G401 (cell line): Measurements from ENCODE around the gene DGKI. TPM values are rescaled to one million over a fixed set of nuclear protein-coding genes. Genes with fewer than 3 reads are reported as not detected.

Source experiments
- DNase-seq: peaks from one replicate; pipeline ENCODE4 v3.0.0-alpha.2; 2015; ENCODE audit warnings: low spot score
- in situ Hi-C: cut with HindIII; loops from 2 replicates; pipeline ENCODE4 v1.10.0; 2016; ENCODE audit warnings: low sequenced_read_pairs, mixed read lengths
- total RNA-seq: library from RNA; depleted of rRNA; stranded (reverse); fragments of >200 nt; shearing (Covaris generic); gene quantifications from 2 replicates; pipeline ENCODE4 v1.2.3, GENCODE V29; 2014

Gene DGKI
- total RNA-seq, 1 experiment from 2014 or later: not detected

- no peak for DNase-seq
- in situ Hi-C loops: no loop called here
Observed at GRCh38 chr7:137636376-137636775, 210.4 kb downstream of the DGKI start.

DNA sequence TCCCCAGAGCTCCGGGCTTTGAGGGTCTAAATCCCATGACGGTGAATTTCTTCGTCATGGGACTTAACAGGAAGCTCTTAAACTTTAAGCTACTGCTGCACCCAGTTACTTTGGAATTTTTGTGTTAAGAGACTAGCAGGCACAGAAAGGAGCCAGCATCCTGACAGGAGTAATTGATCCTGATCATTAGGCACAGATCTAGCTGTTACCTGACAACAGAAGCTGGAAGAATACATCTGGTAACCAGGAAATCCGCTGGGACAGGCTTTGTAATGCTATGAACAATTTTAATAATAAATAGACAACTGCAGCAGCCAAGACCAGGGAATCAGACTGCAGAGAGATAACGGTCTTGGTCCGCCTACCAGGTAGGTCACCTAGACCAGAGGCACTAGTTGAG lies 210.9 kb downstream of the DGKI start:
- in situ Hi-C loops: no loop called here
- DNase-seq: no peak

GRCh38 chr7:137635132-137635531 lies 211.6 kb downstream of the DGKI start:
- no peak for DNase-seq
- in situ Hi-C loops: no loop called here

- in situ Hi-C loops: no loop called here
- no peak for DNase-seq
Observed at GRCh38 chr7:137634356-137634755, 212.4 kb downstream of the DGKI start.

- in situ Hi-C loops: no loop called here
Observed at GRCh38 chr7:137633133-137633532, 213.6 kb downstream of the DGKI start.

DNA sequence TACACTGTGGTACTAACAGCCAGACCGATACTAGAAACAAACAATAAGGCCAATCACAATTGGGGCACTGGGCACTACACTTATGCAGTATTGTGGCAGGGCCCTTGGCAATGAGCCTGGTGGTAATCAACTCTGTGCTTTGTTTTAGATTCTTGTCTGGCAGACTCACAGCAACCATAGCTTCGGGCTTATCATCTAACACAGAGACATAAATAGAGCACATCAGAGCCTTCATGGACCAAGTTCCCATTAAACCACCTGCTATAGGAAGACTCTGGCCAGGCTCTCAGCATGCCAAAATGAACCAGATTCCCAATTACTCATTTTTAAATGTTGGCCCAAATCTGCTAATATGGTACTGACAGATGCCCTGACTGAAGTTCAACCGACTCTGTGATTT lies 218.6 kb downstream of the DGKI start:
- peak; percentile 86 for DNase-seq
- in situ Hi-C loops: no loop called here

More at GRCh38 chr7:137633133-137633532, 213.6 kb downstream of the DGKI start:
- peak; percentile 7 for DNase-seq

DNA sequence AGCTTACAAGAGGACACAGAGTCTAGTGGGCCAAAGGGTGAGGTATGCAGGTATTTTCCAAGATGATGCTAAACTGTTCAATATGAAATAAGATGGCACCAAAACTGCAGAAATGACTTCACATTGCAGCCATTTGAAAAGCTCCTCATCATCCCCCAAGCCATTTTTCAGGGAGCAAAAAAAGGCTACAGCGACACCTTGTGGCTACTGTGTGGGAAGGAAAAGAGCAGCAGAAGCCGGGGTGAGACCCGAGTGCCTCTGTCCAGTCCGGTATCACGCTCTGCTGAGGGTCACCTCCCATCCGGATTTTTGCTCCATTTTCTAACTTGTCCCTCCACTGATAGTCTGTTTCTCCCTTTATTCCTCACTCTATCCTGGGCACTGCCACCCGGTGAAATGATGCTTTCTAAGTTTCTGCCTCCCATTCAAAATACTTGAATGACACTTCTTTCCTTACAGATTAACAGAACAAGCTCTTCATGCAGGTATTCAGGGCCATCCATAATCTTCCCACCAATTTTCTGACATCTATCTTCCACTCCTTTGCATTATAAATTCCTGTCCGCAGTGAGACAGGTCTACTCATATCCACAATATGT lies 220.2 kb downstream of the DGKI start:
- peak; percentile 31 for DNase-seq
- in situ Hi-C loops: no loop called here

DNA sequence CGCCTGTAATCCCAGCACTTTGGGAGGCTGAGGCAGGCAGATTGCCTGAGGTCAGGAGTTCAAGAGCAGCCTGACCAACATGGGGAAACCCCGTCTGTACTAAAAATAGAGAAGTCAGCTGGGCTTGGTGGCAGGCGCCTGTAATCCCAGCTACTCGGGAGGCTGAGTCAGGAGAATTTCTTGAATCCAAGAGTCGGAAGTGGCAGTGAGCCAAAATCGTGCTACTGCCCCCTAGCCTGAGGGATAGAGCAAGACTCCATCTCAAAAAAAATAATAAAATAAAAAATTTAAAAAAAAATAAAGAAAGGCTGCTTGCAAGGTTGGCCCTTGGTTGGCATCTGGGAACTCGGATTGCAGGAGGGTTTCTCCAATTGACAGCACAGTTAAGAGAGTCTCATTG lies 221.6 kb downstream of the DGKI start:
- no peak for DNase-seq
- in situ Hi-C loops: no loop called here

DNA sequence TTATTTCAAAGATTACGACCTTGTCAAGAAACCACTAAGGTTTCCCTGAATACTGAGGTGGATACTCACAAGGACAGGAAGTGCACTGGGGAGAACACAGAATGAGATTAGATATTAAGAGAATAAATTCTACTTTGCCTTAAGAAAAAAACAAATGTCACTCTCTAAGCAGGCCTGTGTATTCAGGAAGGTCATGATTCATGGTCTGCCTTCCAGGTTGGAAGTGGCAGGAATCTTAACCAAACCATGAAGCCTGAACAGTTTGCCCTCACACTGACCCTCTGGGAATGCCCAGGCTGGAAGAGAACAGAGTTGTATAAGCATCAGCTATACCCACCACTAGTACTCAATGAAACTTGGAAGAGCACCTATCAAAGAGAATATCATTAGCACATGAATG lies 227.6 kb downstream of the DGKI start:
- no peak for DNase-seq
- in situ Hi-C loops: no loop called here

GRCh38 chr7:137618748-137619147 lies 228.0 kb downstream of the DGKI start:
- DNase-seq: no peak
- in situ Hi-C loops: no loop called here

DNA sequence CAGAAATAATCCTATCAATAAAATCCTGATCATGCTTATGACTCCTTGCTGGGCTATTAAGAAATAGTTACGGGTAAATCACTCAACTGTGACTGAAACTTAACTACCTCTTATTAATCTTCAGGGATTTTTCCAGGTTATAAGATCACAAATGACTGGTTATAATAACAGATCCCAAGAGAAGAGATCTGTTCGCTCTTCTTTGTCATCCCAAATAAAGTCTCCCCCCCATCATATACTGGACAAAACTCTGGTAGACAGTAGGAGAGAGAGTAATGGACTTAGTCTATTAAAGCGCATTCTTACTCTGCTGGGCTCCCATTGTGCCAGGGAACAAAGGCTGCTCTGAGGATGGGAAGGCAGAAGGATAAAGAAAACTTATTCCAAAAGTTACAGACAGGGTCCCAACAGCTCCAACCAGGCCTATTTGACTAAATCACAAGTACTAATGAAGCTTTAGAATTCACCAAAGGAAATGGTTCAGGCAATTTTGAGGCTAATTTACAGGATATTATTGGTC lies 233.7 kb downstream of the DGKI start:
- in situ Hi-C loops: no loop called here
- no peak for DNase-seq

DNA sequence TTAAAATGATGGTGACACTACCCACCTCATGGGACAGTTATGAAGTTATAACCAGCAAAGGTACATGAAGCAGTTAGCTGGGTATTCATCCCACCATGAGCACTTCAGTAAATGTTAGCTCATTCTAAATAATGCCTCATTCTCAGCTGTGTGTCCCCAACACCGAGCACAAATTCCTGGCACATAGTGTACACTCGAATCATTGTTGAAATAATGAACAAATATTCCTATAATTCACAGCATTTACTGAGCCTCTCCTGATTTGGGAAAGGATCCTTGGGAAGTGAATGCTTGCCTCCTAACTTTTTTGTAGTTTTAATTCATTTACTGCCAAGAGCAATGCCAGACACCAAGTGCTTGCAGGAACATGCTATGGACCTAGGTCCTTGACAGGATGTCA lies 235.2 kb downstream of the DGKI start:
- no peak for DNase-seq
- in situ Hi-C loops: no loop called here

- DNase-seq: no peak
- in situ Hi-C loops: no loop called here
Observed at GRCh38 chr7:137609500-137609899, 237.3 kb downstream of the DGKI start.

GRCh38 chr7:137606061-137606674 lies 240.6 kb downstream of the DGKI start:
- in situ Hi-C loops: no loop called here
- peak; percentile 73 for DNase-seq

- DNase-seq: no peak
Observed at GRCh38 chr7:137603043-137603442, 243.7 kb downstream of the DGKI start.

DNA sequence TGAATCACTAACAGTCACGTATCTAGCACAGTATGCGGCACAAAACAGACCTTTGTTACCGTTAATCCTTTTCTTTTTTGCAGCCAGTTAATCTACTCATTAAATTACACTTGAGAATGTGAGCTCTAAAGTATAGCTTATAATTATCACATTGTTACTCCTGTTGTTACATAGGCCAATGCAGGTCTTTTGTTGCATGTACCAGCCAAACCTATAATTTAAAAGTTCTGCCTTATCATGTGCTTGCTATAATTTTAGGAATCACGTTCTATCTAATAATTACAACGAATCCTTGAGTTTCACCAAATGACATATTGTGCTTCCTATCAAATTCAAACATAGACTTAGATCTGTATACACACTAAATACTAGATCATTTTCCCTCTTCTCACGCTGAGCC lies 245.1 kb downstream of the DGKI start:
- in situ Hi-C loops: no loop called here
- no peak for DNase-seq

More at GRCh38 chr7:137603043-137603442, 243.7 kb downstream of the DGKI start:
- in situ Hi-C loops: no loop called here

- in situ Hi-C loops: no loop called here
- no peak for DNase-seq
Observed at GRCh38 chr7:137597856-137598255, 248.9 kb downstream of the DGKI start.

DNA sequence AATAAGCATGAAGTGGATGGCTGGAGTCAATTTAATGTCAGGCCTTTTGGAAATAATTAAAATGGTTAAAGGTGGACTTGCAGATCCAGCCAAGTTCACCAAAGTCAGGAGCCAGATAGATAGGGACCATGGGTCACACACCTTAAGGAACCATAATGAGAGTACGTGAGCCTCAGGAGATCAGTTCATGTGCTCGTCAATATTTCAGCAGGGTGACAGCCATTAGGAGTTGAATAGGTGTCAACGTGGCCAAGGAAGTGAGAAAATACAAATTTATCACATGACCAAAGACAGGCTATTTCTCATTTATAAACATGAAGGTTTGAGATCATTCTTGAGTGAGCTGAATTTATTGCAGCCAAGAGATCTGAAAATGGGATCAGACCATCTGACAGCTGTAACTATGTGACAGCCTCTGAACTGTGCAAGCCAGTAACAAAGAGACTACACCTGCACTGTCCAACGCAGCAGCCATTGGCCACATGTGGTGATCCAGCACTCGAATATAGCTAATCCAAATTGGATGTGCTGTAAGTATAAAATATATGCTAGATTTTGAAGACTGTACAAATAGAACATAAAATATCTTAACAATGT lies 253.6 kb downstream of the DGKI start:
- in situ Hi-C loops: no loop called here
- peak; percentile 21 for DNase-seq

- in situ Hi-C loops: no loop called here
- DNase-seq: peak; percentile 94
Observed at GRCh38 chr7:137592232-137592896, 254.4 kb downstream of the DGKI start.

GRCh38 chr7:137591421-137591837 lies 255.3 kb downstream of the DGKI start:
- in situ Hi-C loops: no loop called here
- peak; percentile 9 for DNase-seq
